LNCaP clone FGC (cell line): ENCODE measurements around the gene OR8G5.

Experiments
- DNase-seq: peaks from one replicate; pipeline ENCODE4 v3.0.0-alpha.2; 2011; ENCODE audit warnings: low read depth
- H3K4me3 ChIP-seq: 2 replicates; pipeline ENCODE4 v1.5.1; 2011; ENCODE audit warnings: mild to moderate bottlenecking, low read depth, low read length, control low read depth
- TF ChIP-seq, protein P1 (sequence below): IDR thresholded peaks from 2 replicates; pipeline ENCODE4 v1.5.1; 2012; ENCODE audit warnings: mild to moderate bottlenecking; ENCODE audit not compliant: control insufficient read depth, insufficient read depth; ENCODE audit errors: extremely low read depth

OR8G5 gene, protein sequence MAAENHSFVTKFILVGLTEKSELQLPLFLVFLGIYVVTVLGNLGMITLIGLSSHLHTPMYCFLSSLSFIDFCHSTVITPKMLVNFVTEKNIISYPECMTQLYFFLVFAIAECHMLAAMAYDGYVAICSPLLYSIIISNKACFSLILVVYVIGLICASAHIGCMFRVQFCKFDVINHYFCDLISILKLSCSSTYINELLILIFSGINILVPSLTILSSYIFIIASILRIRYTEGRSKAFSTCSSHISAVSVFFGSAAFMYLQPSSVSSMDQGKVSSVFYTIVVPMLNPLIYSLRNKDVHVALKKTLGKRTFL

DNA sequence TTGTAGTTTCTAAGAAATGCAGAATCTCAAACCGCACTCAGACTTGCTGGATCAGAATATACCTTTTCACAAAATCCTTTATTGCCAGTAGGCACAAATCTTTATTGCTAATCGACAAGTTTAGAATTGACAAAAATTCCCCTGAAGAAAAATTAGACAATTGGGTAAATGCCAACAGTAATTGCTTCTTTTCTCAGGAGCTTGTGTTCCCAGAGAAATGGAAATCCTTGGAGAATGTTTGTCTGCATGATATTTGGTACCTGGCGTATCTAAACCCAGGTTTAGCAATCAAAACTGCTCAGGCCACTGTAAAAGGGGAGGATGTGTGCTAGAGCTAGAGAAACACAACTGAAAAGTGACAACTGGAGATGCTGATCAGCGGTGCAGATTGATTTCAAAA, at the start of gene OR8G5:
TSS of gene OR8G5 (plus strand) at position 301 of the 400 bp plus-strand sequence. CDS start 8,556 bp downstream, outside the sequence.
- TF ChIP-seq, protein P1, sequence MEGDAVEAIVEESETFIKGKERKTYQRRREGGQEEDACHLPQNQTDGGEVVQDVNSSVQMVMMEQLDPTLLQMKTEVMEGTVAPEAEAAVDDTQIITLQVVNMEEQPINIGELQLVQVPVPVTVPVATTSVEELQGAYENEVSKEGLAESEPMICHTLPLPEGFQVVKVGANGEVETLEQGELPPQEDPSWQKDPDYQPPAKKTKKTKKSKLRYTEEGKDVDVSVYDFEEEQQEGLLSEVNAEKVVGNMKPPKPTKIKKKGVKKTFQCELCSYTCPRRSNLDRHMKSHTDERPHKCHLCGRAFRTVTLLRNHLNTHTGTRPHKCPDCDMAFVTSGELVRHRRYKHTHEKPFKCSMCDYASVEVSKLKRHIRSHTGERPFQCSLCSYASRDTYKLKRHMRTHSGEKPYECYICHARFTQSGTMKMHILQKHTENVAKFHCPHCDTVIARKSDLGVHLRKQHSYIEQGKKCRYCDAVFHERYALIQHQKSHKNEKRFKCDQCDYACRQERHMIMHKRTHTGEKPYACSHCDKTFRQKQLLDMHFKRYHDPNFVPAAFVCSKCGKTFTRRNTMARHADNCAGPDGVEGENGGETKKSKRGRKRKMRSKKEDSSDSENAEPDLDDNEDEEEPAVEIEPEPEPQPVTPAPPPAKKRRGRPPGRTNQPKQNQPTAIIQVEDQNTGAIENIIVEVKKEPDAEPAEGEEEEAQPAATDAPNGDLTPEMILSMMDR: no peak
- H3K4me3 ChIP-seq: no peak within 1 kb of the TSS
- no peak for DNase-seq

DNA sequence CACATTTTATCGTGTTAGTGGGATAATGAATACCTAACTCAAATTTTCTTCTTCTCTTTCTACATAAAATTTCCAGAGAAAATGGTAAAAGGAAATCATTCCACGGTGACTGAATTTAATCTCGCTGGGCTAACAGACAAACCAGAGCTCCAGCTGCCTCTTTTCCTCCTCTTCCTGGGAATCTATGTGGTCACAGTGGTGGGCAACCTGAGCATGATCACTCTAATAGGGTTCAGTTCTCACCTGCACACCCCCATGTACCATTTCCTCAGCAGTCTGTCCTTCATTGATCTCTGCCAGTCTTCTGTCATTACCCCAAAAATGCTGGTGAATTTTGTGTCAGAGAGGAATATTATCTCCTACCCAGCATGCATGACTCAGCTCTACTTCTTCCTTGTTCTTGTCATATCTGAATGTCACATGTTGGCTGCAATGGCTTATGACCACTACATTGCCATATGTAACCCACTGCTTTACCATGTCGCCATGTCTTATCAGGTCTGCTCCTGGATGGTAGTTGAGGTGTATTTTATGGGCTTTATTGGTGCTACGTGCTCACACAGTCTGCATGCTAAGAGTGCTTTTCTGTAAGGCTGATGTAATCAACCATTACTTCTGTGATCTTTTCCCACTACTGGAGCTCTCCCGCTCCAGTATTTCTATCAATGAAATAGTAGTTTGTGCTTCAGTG, 48.9 kb upstream of the OR8G5 start:
- DNase-seq: no peak
- TF ChIP-seq, protein P1: no peak
- H3K4me3 ChIP-seq: no peak overlapping the region

DNA sequence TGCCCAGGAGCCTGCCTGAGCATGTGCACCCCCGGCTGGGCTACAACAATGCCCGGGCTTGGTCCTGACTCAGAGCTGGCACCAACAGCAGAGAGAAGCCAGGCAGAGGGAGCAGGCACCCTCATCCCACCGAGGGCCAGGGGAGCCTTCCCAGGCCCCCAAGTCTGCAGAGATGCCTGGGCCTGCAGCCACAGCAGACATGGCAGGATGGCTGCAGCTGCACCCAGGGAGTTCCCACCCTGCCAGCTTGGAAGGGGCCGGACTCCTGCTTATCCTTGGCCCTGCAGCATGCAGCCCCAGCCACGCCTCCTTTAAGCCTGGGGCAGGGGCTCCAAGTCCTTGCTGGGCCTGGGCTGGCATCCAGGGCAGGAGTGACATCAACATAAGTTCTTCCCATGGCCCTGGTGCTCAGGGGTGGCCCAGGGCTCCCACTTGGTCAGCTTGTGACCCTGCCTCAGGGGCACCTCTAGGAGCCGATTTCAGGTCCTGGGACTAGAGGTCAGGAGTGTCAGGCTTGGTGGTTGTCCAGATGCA, 46.3 kb upstream of the OR8G5 start:
- no peak for DNase-seq
- TF ChIP-seq, protein P1: no peak
- H3K4me3 ChIP-seq: no peak overlapping the region

DNA sequence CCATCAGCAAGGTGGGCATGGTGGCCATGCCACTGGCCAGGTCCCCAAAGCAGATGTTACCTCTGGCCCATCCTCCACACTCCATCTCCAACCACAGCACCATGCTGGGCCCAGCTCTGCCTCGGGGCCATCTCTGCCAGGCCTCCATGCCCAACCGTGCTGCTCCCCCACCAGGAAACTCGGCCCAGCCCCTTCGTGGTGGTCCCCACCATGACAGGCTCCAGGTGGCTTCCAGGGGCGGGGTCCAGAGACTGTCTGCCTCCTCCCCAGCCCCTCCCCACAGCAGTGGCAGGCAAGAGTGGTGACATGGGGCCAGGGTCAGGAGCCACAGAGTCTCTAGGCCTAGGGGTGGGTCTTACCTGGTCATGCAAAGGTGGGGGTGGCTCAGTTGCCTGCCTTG, 45.8 kb upstream of the OR8G5 start:
- H3K4me3 ChIP-seq: no peak overlapping the region
- no peak for DNase-seq
- TF ChIP-seq, protein P1: no peak

DNA sequence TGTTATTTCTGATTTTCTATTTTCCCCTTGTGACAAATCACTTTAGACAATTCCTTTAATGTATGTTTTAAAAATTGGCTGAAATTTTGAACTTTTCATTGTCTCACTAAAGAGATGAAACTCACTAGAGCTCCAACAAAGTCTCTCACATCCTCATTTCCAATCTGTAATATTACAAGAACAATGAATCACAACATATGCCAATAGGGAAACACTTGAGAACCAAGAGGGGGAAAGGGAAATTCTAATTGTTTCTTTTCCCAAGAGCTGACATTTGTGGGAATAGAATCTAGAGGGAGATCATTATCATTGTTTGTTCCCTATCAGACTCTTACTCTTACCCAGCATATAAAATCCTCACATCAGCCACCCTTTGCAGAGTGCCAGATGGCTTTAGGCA, 44.9 kb upstream of the OR8G5 start:
- TF ChIP-seq, protein P1: no peak
- H3K4me3 ChIP-seq: no peak overlapping the region
- no peak for DNase-seq

DNA sequence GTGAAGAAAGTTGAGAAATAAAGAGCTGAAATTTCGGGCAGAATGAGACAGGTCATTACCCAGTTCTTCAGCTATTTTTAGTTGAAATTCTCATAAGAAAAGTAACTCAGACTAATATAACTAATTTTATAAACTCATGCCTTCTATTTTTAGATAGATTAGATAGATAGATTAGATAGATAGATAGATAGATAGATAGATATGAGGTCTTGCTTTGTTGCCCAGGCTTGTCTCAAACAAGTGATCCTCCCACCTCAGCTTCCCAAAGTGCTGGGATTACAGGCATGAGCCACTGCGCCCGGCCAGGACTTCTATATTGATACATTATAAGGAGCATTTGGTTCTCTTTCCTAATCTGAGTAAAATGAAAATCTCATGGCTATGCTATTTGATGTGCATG, 42.1 kb upstream of the OR8G5 start:
- TF ChIP-seq, protein P1: no peak
- DNase-seq: no peak
- H3K4me3 ChIP-seq: no peak overlapping the region

DNA sequence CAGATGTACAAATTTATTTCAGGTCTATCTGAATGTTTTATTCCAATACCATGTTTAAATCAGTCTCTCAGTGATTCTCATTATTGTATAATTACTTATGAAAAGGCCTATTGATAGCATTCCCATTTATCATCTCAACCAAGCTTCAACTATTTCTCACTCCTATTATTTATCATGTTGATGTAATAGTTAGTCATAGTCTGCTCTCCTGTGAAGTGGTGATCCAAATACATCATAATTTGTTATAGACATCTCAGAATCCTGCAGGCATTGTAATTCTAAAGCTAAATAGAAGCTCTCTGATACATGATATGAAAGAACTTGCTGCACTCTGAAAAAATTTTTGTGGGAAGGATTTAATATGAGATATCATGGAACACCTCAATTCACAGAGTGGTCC, 37.0 kb upstream of the OR8G5 start:
- TF ChIP-seq, protein P1: no peak
- no peak for DNase-seq

More for the DNA sequence above, 37.0 kb upstream of the OR8G5 start:
- no peak overlapping the region for H3K4me3 ChIP-seq
